ENCODE measurements around the gene REEP1.
"Not testable (repeated sequence)": the region's sequence is repeated elsewhere in the genome, so short reads cannot be mapped to it uniquely, and the experiment has no call there.

The REEP1 gene

DNA sequence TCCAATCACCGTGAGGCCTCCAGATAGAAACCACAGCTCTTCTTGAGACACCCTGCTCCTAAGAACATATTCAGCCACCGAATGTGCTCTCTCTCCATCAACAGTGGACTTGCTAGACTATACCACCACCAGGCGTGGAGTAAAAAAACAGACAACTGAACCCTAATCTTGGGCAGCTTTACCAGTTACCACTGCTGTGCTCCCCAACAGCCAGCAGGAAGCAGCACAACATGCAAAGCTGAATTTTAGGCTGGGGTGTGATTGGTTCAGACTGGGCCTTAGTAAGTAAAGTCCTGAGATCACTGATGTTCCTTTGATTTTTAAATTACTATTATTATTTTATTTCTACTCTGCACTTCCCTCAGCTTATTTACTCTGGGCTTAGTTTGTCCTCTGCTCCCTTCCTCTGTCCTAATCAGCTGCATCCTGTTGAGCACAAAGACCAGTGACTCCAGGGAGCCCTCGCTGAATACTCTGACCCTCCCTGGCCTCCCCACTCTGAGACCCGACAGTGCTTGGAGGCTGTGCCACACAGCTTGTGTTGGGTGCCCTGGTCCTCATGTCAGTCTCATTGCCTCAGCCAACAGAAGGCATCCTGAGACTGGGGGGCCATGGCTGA, 116.3 kb downstream of the REEP1 start:
- DNase-seq = no peak

DNA sequence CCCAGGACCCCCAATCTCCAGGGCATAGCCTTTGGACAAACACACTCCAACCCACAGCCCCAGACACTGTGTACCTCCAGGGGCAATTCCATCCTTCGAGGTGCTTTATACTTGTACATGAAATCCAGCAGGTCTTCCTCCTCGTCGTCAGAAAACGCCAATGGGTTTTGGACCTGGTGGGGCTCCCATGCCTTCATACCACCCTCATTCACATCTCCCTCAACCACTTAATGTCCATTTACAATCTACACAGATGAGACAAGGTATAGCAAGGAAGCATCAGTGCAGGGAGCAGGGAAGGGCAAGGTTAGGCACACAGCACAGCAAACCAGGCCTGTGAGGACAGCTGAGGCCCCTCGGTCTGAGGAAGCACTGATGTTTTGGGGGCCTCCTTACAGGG, 117.5 kb downstream of the REEP1 start:
- no peak for DNase-seq

DNA sequence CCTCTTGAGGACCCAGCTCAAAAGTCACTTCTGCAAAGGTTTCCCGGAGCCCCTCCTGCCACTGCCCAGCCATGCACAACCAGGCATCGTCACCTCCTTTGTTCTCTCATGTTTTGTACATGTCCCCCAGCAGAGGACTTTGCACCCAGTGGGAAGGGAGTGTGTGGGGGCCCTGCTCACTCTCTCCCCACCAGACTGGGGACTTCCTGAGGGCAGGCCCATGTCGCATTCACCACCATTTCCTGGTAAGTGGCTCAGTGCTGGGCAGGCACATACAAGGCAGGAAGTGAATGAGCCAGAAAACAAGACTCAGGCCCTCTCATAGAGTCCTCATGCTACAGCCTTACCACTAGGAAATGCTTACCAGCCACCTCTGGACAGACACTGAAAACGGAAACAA, 119.3 kb downstream of the REEP1 start:
- DNase-seq = no peak

DNA sequence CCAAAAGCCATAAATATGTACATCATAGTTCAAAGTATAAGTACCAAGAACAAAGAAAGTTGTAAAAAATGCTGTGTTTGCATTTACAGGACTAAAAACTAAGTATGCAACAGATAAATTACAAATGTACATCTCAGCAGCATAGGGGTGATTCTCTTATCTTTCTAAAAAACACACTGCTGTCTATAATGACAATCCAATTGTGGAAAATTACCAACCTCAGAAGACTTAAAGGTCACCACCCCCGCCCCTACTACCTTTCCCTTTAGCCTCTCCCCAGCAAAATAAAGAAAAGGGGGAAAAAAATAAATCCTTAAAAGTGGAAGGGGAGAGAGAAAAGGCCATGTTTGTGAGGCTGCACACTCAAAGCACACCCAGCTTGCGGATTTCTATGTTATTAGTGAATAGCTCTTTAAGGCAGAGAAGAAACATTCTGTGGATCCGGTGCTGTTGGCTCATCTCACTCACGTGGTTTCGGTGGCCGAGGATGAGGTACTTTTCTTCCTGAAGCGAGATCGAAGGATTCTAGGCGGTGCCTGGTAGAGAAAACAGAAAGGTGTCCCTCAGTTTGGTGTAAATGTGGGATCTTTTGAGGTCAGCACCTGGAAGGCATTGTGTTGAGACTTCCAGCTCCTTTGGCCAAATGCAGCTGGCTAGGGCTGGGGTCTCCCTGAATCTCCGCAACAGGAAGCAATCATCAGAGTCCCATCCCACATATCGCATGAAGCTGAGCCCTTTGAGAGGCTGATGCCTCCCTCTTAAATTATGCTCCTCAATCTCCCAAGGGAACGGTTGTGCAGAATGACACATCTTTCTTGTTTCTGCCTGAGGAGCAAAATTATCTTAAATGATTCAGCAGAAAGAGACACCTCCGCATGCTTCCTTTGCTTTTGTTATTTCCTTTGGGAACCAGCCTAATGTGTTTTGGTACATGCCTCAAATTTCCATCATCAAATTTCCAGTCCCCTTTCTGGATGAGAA, 120.6 kb downstream of the REEP1 start:
- DNase-seq = no peak

DNA sequence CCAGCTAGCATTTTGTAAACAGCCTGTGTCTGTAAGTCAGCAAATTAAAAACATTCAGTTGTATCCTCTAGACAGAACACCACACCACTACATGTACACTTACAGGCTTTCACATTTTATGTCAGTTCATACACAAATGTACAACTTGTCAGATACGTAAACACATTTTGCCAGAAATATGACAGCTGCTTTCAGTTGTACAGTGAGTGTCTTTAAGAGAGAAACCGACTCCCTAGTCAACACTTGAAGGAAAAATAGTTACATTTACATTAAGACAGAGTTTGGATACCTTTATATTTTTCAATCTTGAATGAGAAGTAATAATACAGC, 123.0 kb downstream of the REEP1 start:
- no peak for DNase-seq

DNA sequence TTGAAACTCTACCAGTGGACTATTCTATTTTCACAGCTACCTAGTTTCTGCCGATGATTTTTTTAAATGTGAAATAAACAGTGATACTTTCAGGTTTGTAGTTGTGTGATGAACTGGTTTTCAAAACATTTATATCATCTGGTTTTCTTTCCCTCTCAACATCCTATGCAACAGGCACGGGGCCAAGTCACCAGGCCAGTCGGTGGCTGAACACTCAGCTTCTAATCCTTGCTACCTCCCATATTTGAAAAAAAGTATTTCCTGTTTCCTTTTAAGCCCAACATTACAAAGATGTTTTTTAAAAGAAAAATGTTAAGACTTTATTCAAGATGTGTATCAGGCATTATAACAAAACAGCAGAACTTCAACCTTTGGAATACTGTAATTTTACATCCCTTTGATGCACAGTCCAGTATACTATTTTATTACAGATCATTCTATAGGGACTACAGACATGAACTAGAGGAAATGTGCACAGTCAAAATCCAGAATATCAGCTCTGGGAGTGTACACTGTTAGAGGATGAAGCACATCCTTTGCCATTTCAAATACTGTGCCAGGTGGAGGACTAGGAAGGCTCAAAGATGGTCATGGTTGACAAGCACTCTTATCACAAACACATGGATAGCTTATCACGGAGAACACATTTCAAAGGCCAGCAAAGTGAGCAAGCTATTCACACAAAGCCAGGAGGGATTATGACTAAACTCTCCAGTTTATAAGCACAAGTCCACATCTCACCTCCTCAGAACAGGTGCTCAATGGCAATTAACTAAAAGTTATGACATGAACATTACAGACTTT, 123.5 kb downstream of the REEP1 start:
- DNase-seq = no peak

DNA sequence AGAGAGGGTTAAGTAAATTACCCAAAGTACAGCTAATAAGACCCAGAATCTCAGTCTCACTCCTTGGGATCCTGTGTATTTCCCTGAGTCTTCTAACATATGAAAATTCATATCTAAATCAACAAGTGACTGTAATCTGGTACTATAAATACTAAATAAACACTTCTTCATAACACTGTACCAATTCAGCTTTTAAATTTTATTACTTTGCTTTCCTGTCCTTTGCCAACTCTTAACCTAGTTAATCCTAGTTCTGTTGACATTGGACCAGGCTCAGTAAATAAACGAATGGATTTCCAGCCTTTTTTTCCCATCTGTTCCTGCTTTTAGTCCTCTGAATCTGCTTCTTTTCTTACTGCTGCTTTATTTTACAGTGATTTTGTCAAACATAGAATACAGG, 124.4 kb downstream of the REEP1 start:
- no peak for DNase-seq

DNA sequence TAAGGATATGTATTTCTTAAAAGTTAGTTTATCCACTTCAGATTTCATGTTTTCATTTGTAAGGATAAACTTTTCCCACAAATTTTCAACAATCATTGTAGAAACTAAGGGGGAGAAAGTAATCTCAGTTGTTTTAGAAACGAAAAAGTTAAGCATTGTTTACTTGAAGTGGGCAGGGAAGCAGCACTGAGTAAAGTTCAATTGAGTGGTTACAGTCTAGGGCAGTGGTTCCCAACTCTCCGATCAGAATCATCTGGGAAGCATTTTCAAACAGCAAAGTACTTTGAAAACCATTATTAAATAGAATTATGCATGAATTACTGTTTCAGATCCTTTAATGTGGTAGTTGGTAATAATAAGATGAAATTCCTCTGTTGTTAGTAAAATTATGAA, 125.6 kb downstream of the REEP1 start:
- no peak for DNase-seq

DNA sequence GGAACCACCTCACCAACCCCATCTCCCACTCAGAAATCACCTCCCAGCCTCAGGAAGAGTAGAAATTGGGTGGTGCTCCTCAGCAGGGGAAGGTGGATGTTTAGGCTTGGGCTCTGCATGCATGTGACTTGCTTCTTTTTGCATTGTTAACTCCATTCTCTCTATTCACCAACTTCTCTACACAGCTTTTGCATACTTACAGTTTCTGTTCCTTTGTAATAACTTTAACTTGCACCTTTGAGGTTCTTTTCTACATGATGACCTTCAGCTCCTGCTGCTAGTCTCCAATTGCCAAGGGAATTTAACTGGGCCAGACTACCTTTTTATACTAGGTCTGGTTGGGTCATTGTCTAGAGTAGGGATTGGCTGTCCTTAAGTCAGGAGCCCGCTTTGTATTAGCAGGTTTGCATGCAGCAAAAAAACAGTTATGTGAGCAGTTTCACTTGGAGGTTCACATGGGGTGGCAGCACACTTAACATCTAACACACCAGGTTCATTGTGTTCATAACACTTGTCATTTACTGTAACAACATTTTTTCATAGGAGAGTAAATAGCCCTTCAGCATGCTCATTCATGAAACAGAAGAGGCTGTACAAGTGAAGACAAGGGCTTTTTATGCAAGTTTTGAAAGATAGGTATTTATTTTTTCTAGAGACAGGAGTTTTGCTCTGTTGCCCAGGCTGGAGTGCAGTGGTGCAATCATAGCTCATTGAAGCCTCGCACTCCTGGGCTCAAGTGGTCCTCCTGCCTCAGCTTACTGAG, 126.2 kb downstream of the REEP1 start:
- DNase-seq = no peak

DNA sequence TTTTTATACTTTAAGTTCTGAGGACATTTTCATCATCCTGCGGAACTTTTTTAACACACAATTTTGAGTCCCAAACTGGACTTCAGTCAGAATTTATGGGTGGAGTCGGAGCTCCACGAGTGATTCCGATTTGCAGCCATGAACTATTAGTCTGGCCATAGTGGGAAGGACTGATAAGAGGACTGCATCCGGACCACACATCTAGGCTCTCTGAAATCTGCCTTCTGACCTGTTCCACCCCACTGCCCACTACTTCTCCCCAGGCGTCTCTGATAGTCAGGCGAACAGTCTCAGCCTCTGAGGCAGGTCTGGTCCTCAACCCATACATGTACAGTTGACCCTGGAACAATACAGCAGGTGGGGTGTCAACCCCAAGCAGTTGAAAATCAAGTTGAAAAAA, 133.0 kb downstream of the REEP1 start:
- DNase-seq = no peak

DNA sequence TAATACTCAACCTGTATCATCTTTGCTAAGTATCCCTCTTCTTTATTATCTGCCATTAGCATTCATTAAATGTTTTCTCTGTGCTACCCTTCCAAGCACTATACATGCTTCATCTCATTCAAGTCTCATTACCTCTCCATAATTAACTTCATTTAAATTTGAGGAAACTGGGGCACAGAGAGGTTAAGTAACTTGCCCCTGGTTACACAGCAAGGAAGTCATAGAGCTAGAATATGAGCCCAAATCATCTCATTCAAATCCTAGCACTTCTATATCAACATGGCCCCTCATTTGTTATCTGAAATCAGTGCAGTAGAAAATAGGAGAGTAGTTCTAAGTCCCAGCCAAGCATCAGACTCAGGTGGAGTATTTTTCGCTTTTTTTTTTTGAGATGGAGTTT, 133.8 kb downstream of the REEP1 start:
- no peak for DNase-seq

DNA sequence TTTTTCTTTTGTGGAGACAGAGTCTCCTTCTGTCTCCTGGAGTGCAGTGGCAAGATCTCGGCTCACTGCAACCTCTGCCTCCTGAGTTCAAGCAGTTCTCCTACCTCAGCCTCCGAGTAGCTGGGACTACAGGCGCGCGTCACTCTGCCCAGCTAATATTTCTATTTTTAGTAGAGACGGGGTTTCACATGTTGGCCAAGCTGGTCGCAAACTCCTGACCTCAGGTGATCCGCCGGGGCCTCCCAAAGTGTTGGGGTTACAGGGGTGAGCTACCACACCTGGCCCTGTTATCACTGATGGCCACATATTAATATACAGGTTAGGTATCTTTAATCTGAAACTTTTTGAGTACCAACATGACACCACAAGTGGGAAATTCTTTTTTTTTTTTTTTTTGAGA, 134.7 kb downstream of the REEP1 start:
- DNase-seq = no peak

DNA sequence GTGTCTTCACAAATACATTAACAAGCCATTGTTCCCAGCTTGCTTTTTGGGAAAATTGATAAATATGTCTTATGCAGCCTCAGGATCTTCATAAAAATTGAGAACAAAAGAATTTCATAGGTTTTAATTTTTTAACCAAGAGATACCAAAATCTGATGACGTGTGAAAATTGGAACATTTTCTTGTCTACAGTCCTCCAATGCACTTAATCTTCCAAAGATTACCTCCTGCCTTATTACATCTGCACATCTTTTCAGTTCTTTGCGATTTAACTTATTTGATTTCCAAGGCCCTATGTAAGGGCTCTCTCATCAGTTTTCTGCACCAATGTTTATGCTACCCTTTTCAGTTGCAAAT, 135.1 kb downstream of the REEP1 start:
- DNase-seq = no peak

DNA sequence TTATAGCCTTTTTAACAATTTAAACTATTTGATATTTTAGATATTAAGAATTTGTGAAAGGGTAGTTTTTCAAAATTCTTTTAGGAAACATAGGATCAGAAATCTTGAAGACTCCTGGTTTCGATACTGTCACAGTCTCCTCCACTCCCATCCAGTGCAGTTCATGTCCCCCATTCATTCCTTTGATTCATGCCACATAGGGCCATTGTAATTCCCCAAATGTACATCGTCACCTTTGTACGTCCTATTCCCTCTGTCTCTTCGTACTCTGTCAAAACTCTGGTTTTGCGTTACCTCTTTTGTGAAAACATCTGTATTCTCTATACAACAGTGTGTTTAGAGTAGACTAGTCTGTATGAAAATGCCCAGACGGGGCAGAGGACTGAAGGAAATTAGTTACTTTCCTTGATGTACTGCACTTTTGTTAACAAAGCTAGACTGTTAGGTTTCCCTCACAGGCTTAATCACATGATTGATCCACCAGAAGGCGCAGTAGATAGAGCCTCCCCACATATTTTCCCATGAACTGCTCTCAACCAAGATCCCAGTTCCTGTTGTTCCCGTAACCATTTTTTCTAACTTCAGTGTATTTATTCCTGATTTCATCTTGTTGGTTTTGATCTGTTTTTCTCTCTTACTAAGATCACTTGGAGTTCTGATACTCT, 135.6 kb downstream of the REEP1 start:
- no peak for DNase-seq

DNA sequence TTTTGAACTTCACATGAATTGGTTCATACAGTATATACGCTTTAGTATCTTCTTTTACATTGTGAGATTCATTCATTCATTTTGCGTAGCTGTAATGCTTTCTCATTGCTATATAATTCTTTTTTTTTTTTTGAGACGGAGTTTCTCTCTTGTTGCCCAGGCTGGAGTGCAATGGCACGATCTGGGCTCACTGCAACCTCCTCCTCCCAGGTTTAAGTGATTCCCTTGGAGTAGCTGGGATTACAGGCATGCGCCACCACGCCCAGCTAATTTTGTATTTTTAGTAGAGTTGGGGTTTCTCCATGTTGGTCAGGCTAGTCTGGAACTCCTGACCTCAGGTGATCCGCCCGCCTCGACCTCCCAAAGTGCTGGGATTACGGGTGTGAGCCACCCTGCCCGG, 136.9 kb downstream of the REEP1 start:
- not testable (repeated sequence) for DNase-seq

DNA sequence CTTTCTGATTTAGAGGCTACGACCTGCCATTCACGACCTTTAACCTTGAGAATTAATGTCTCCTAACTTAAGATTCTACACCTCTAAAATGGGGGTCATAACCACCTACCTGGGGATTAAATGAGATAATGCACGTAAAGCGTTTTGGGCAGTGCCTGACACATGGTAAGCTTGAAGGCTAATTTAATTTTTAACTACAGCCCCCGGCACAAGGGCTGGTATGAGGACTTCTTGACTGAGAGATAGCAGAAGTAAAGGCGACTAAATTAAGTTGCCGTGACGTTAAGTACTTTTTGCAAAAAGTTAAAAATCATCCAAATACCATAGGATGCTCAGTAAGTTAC, 137.6 kb downstream of the REEP1 start:
- no peak for DNase-seq

DNA sequence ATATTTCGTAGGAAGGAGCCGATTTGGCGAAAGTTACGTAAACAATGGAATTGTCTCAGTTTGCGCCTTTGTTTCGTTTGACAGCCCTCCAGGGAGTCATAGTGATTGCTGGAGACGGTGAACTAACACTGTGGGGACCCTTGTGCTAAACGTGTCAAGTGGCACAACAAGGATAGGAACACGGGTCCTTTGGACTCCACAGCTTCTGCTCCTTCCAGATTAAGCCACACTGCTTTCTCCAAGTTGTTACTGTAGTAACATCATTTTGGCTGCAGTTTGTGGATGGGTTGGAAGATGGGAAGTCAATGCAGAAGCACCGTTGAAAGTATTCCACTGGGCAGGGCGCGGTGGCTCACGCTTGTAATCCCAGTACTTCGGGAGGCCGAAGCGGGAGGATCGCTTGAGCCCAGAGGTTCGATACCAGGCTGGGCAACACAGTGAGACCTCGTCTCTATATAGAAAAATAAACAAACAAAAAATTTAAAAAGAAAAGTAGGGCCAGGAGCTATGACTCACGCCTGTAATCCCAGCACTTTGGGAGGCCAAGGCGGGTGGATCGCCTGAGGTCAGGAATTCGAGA, 141.5 kb downstream of the REEP1 start:
- DNase-seq = peak; percentile 60

DNA sequence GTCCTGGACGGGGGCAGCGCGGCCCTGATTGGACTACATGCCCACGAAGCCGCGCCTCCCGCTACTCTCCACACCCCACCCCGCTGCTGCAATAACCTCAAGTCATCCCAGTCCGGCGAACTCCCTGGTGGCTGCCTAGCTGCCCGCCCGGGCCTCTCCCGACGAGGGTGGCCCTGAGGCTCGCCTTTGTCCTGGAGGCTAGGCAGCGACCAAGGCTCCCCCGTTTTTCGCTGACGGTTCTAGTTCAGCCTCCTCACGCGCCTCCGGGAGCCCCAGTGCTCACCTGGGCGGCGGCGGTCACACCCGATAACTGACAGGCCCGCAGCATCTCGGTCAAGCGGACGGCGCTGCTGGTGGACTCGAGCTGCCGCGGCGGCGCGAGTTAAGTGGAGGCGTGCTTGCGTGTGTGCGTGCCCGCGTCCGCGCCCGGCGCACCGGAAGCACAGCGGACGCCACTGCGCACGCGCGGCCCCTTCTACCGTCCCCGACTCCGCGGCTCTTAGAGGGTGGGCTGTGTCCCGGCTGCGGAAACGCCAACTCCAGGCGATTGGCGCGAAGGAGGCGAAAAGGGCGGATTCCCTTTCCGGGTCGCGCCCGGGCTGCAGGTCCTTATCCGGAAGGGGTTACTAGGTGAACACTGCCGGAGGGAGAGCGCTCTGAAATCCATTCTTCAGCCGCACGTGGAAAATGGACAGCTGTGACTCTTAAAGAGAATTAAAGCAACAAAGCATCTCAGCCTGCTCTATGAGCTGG, 142.2 kb downstream of the REEP1 start, which contains the start of gene IMMT:
Gene IMMT (minus strand): TSS at position 408 of the 753 bp plus-strand sequence. CDS start 80 bp downstream, at position 328.
- DNase-seq = peak; percentile 60

DNA sequence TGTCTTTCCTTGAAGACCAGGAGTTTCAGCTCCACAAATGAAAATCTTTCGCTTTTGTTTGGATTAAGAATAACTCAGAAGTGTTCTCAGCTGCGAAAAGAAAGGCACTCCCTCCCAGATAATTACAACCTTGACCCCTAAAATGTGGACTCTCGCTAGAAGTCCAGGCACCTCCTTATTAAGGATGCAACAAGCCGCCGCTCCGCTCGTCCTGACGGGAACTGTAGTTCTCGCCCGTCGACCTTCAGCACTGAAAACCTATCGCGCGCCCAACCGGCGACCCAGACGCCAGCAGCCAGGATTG, 142.7 kb downstream of the REEP1 start:
- DNase-seq = peak; percentile 21

DNA sequence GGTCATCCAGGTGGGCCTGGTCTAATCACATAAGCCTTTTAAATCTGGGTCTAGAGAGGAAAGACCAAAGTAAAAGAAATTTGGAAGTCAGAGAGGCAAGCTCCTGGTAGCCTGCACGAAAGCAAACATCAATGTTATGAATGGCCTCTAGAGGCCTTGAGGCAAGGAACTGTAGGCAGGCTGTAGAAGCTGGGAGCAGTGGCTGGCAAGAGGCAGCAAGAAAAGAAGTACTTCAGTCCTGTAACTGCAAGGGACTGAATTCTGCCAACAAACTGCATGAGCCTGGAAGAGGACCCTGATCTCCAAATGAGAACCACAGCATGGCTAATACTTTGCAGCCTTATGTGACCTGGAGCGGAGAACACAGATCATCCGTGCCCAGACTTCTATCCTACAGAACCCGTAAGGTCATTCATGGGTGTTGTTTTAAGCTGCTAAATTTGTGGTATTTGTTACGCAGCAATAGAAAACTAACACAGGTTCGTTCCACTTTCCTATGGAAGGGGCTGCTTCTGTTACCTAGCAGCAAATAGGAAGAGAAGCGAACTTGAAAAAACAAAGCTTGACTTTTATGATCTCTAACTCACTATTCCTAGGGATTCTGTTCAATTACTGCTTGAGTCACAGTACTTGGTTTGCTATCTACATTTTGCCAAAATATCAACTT, 143.4 kb downstream of the REEP1 start:
- no peak for DNase-seq
